IMR-90 (cell line): Measurements from ENCODE around the gene NSUN6. TPM values are rescaled to one million over a fixed set of nuclear protein-coding genes. Genes with fewer than 3 reads are reported as not detected.

Experiments
- ATAC-seq: fragments of 200-7000 bp; cut with Tn5 transposase; 2 replicates; pipeline ENCODE4 v1.9.1; 2020; ENCODE audit warnings: low read depth, mild to moderate bottlenecking, moderate library complexity
- BruUV-seq: library from RNA; stranded (reverse); fragments of 400-500 nt; replicated peaks from 2 replicates; lab custom pipeline; 2021; lab: Mats Ljungman, UMichigan
- CTCF ChIA-PET: fragments of 300-600 bp; formaldehyde crosslinking; extraction: SDS; loops from one replicate; lab custom pipeline; 2021; ENCODE audit warnings: antibody characterized with exemption; lab: Yijun Ruan, JAX
- POLR2A ChIA-PET: fragments of 300-600 bp; sonication (Branson Sonifier 250); formaldehyde crosslinking; loops from one replicate; lab custom pipeline; 2022; ENCODE audit warnings: antibody characterized with exemption; ENCODE audit not compliant: unreplicated experiment; lab: Charles Lee
- DNase-seq: peaks from one replicate; pipeline ENCODE4 v3.0.0; 2013
- H2AFZ ChIP-seq: replicated peaks from 2 replicates; pipeline ENCODE3; 2013; ENCODE audit warnings: low read length, mild to moderate bottlenecking; ENCODE audit not compliant: poor library complexity
- H2AK5ac ChIP-seq: 2 replicates; pipeline ENCODE4 v1.6.1; 2013; ENCODE audit warnings: low read depth, low read length, inconsistent platforms
- H2AK9ac ChIP-seq: replicated peaks from 2 replicates; pipeline ENCODE3; 2013; ENCODE audit warnings: mild to moderate bottlenecking, low read depth, low read length, moderate library complexity; ENCODE audit not compliant: poor library complexity
- H2BK120ac ChIP-seq: 2 replicates; pipeline ENCODE4 v1.6.1; 2013; ENCODE audit warnings: low read depth, low read length, inconsistent platforms
- H2BK15ac ChIP-seq: 3 replicates; pipeline ENCODE4 v1.6.1; 2013; ENCODE audit warnings: low read depth, low read length, inconsistent platforms
- H2BK20ac ChIP-seq: 2 replicates; pipeline ENCODE4 v1.6.1; 2013; ENCODE audit warnings: low read depth, mild to moderate bottlenecking, inconsistent platforms, low read length, moderate library complexity
- H2BK5ac ChIP-seq: 2 replicates; pipeline ENCODE4 v1.6.1; 2013; ENCODE audit warnings: mild to moderate bottlenecking, low read depth, low read length, inconsistent platforms; ENCODE audit not compliant: poor library complexity, severe bottlenecking
- H3K14ac ChIP-seq: replicated peaks from 2 replicates; pipeline ENCODE4 v1.6.1; 2013; ENCODE audit warnings: low read depth, low read length, inconsistent platforms
- H3K18ac ChIP-seq: 2 replicates; pipeline ENCODE4 v1.6.1; 2013; ENCODE audit warnings: low read depth, low read length, control low read depth
- H3K23ac ChIP-seq: 2 replicates; pipeline ENCODE4 v1.6.1; 2013; ENCODE audit warnings: low read depth, low read length, inconsistent platforms
- H3K27ac ChIP-seq: 2 replicates; pipeline ENCODE4 v1.5.1; 2013; ENCODE audit warnings: mild to moderate bottlenecking, control low read depth, low read length; ENCODE audit not compliant: insufficient read depth
- H3K27me3 ChIP-seq: 2 replicates; pipeline ENCODE4 v1.6.1; 2013; ENCODE audit warnings: low read length; ENCODE audit not compliant: control insufficient read depth, insufficient read depth
- H3K36me3 ChIP-seq: 2 replicates; pipeline ENCODE4 v1.6.1; 2013; ENCODE audit warnings: low read length, mixed read lengths; ENCODE audit not compliant: control insufficient read depth, insufficient read depth
- H3K4ac ChIP-seq: 2 replicates; pipeline ENCODE4 v1.6.1; 2013; ENCODE audit warnings: low read depth, low read length, inconsistent platforms
- H3K4me1 ChIP-seq: 2 replicates; pipeline ENCODE4 v1.6.1; 2013; ENCODE audit warnings: low read length, mixed read lengths; ENCODE audit not compliant: control insufficient read depth, insufficient read depth
- H3K4me2 ChIP-seq: 2 replicates; pipeline ENCODE4 v1.6.1; 2013; ENCODE audit warnings: low read depth, mild to moderate bottlenecking, control low read depth, low read length, moderate library complexity
- H3K4me3 ChIP-seq: 2 replicates; pipeline ENCODE4 v1.5.1; 2013; ENCODE audit warnings: low read depth, mild to moderate bottlenecking, control low read depth, low read length, moderate library complexity; ENCODE audit not compliant: insufficient read depth
- H3K56ac ChIP-seq: 2 replicates; pipeline ENCODE4 v1.6.1; 2013; ENCODE audit warnings: low read length, inconsistent platforms; ENCODE audit not compliant: insufficient read depth; ENCODE audit errors: extremely low read depth
- H3K79me1 ChIP-seq, 2 experiments: 2 replicates each; pipeline ENCODE4 v1.6.1; 2013; ENCODE audit warnings: low read length in 2 of 2, inconsistent platforms in 1 of 2, low read depth in 1 of 2
- H3K9ac ChIP-seq: 2 replicates; pipeline ENCODE4 v1.6.1; 2013; ENCODE audit warnings: low read depth, low read length, control low read depth
- H3K9me1 ChIP-seq: 2 replicates; pipeline ENCODE4 v1.6.1; 2013; ENCODE audit warnings: low read length, inconsistent platforms; ENCODE audit not compliant: insufficient read depth
- H3K9me3 ChIP-seq: 2 replicates; pipeline ENCODE4 v1.6.1; 2013; ENCODE audit warnings: low read length; ENCODE audit not compliant: control insufficient read depth, insufficient read depth
- H4K20me1 ChIP-seq: 2 replicates; pipeline ENCODE4 v1.6.1; 2013; ENCODE audit warnings: low read length, inconsistent platforms; ENCODE audit not compliant: insufficient read depth
- H4K5ac ChIP-seq: 2 replicates; pipeline ENCODE4 v1.6.1; 2013; ENCODE audit warnings: mild to moderate bottlenecking, low read depth, low read length, control low read depth
- H4K8ac ChIP-seq, 2 experiments: 2 replicates each; pipeline ENCODE4 v1.6.1; 2013; ENCODE audit warnings: low read depth in 2 of 2, low read length in 2 of 2, control low read depth in 1 of 2, inconsistent platforms in 1 of 2
- H4K91ac ChIP-seq: 2 replicates; pipeline ENCODE4 v1.6.1; 2013; ENCODE audit warnings: low read depth, low read length, inconsistent platforms; ENCODE audit not compliant: insufficient read depth
- ELK1 ChIP-seq: fragments of 150-350 bp; IDR thresholded peaks from 2 replicates; pipeline ENCODE4 v1.6.1; 2016; ENCODE audit warnings: low read depth, mild to moderate bottlenecking, low read length, moderate library complexity, borderline replicate concordance
- FOS ChIP-seq: fragments of 150-350 bp; IDR thresholded peaks from 2 replicates; pipeline ENCODE4 v1.6.1; 2016; ENCODE audit warnings: low read depth, low read length
- MAFK ChIP-seq: IDR thresholded peaks from 2 replicates; pipeline ENCODE4 v1.6.1; 2012; ENCODE audit warnings: low read depth, low read length, improper control_type of control experiment
- MXI1 ChIP-seq: IDR thresholded peaks from 2 replicates; pipeline ENCODE4 v1.6.1; 2012; ENCODE audit warnings: low read depth, mild to moderate bottlenecking, low read length, moderate library complexity, borderline replicate concordance
- NFE2L2 ChIP-seq: fragments of 150-350 bp; IDR thresholded peaks from 2 replicates; pipeline ENCODE4 v1.6.1; 2016; ENCODE audit warnings: low read depth, mild to moderate bottlenecking, low read length
- RCOR1 ChIP-seq: IDR thresholded peaks from 2 replicates; pipeline ENCODE4 v1.6.1; 2012; ENCODE audit warnings: mild to moderate bottlenecking, low read length, improper control_type of control experiment; ENCODE audit not compliant: insufficient replicate concordance
- USF2 ChIP-seq: fragments of 150-350 bp; IDR thresholded peaks from 2 replicates; pipeline ENCODE4 v1.6.1; 2017; ENCODE audit warnings: mild to moderate bottlenecking, antibody characterized with exemption, low read length, low read depth
- WGBS, 2 experiments: methylation state at CpG; one replicate each; pipeline versions ENCODE4 v1.1.5 to v1.1.7; 2013; ENCODE audit warnings: missing lambda C conversion rate in 2 of 2; ENCODE audit not compliant: insufficient read length in 1 of 2; ENCODE audit errors: extremely low coverage in 2 of 2; 5-methylcytosine and 5-hydroxymethylcytosine counted together
- dilution Hi-C: fragments of 300-500 bp; cut with HindIII; formaldehyde crosslinking; loops from one replicate; pipeline ENCODE4 v1.14.3; 2018; ENCODE audit warnings: low sequenced_read_pairs; ENCODE audit not compliant: unreplicated experiment
- in situ Hi-C: fragments of 300-500 bp; cut with MboI; formaldehyde crosslinking; loops from 3 replicates; pipeline ENCODE4 v1.14.3; 2019; ENCODE audit warnings: low sequenced_read_pairs, inconsistent platforms, mixed read lengths
- intact Hi-C: fragments of 100-400 bp; cut with micrococcal nuclease; formaldehyde crosslinking; loops from 2 replicates; pipeline ENCODE4 v1.10.0; 2022
- polyA plus RNA-seq, 3 experiments: library from polyadenylated mRNA; depleted of rRNA; stranded (reverse); fragments of >200 nt; gene quantifications; 2 replicates each; pipeline ENCODE4 v1.2.3, GENCODE V29; 2012; ENCODE audit warnings: low replicate concordance in 1 of 3
- total RNA-seq: library from RNA; depleted of rRNA; stranded (reverse); fragments of >200 nt; gene quantifications from 2 replicates; pipeline ENCODE4 v1.2.3, GENCODE V29; 2012; rRNA removed

The NSUN6 gene
- total and polyA plus RNA-seq, 2 of the 4 experiments (the other 2 are of a cell fraction): 4.6 to 11.5 TPM

GRCh38 chr10:18497806-18498369, 153.5 kb downstream of the NSUN6 start:
- Histone ChIP-seq H2BK5ac (no peak overlapping the region), H3K27ac (no peak overlapping the region), H2BK120ac (peak overlapping the region; percentile 18; the same call in 1 of the 2 replicates), H3K9ac (no peak overlapping the region), H4K8ac (no peak overlapping the region), H4K91ac (no peak overlapping the region), H3K56ac (no peak overlapping the region), H3K18ac (no peak overlapping the region; the same call in 1 of the 2 replicates), H2BK15ac (no peak overlapping the region), H2BK20ac (no peak overlapping the region), H3K4me2 (no peak overlapping the region), H3K14ac (no peak overlapping the region), H4K20me1 (no peaks in the 10 kb centered on the region), H2AK9ac (no peak overlapping the region), H3K4me3 (no peak overlapping the region), H3K79me1 (no peaks in the 10 kb centered on the region), H2AK5ac (no peak overlapping the region), H3K4me1 (peaks cover 6% of the 10 kb centered on the region), H3K27me3 (no peaks in the 10 kb centered on the region), H4K5ac (no peak overlapping the region), H3K36me3 (no peaks in the 10 kb centered on the region), H3K9me1 (no peaks in the 10 kb centered on the region), H3K4ac (no peak overlapping the region), H3K23ac (no peak overlapping the region), H2AFZ (no peak overlapping the region), H3K9me3 (no peaks in the 10 kb centered on the region)
- no peak for ATAC-seq
- no TSS peak for BruUV-seq
- WGBS, 2 experiments: no CpG with 5 or more reads among the region's 8 CpGs
- in situ Hi-C loops: no loop called here
- dilution Hi-C loops: no loop called here
- TF ChIP-seq RCOR1: no peak
- TF ChIP-seq FOS: no peak
- TF ChIP-seq USF2: no peak
- no peak for TF ChIP-seq NFE2L2
- no peak for TF ChIP-seq MXI1
- TF ChIP-seq ELK1: no peak
- no peak for TF ChIP-seq MAFK
- intact Hi-C loops: no loop called here
- ChIA-PET CTCF (no interaction called here), POLR2A (interaction anchor here (0.6 kb wide), 1 partner anchor 14 kb away, joined by 3 read pairs; no protein-coding TSS in a partner anchor)
- no peak for DNase-seq

Other genes with a start within 250 kb of the NSUN6 start
- gene ARL5B, start 7.8 kb upstream of the NSUN6 start, total RNA-seq: 12.0 and 32.8 TPM in 2 replicates
- gene ARL5B, start 7.8 kb upstream of the NSUN6 start, polyA plus RNA-seq (2012; rRNA removed): 4.8 and 5.9 TPM in 2 replicates